Measurements from ENCODE around the gene MIA3. TPM values are rescaled to one million over a fixed set of nuclear protein-coding genes. Genes with fewer than 3 reads are reported as not detected.
"Not testable (repeated sequence)": the region's sequence is repeated elsewhere in the genome, so short reads cannot be mapped to it uniquely, and the experiment has no call there.

The MIA3 gene
- total RNA-seq, 1 donor from 2014 or later, result 46.3 TPM

DNA sequence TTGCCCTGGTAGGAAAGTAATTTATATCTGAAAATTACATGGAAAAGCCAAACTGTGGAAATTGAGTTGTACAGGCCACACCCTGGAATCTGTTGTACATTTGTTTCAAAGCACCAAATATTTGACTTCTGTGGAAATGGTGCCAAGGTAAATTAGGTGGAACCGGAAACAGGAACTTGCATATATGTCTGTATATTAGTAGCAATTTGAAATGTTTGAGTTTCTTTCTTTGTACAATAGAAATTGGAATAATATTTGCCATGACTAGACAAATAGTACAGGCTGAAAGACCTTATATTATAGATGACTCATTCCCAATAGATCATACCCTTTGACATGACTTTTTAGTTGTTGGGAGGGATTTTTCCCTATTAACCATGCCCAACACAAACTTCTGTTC, 17.6 kb upstream of the MIA3 start:
- no peaks in the 10 kb centered on the region for H3K36me3 ChIP-seq
- H3K9ac ChIP-seq, result no peak overlapping the region
- no peaks in the 10 kb centered on the region for H3K4me1 ChIP-seq
- no peak for TF ChIP-seq EZH2 (IDR thresholded peaks at IDR 0.05)
- no peak for TF ChIP-seq EZH2phosphoT487 (IDR thresholded peaks at IDR 0.05)
- TF ChIP-seq CTCF (IDR thresholded peaks at IDR 0.05), result no peak
- Mint-ChIP-seq H3K4me1 (no peaks in the 10 kb centered on the region), H3K4me3 (no peak overlapping the region), H3K9me3 (no peaks in the 10 kb centered on the region), H3K27ac (no peak overlapping the region), H3K36me3 (no peaks in the 10 kb centered on the region), H3K27me3 (ENCODE audit: insufficient read depth, low read depth) (no peaks in the 10 kb centered on the region)
- H3K4me3 ChIP-seq, result no peak overlapping the region
- H3K9me3 ChIP-seq (ENCODE audit: low read depth), result no peaks in the 10 kb centered on the region
- H4K20me1 ChIP-seq (ENCODE audit: low read depth), result no peaks in the 10 kb centered on the region
- H2AFZ ChIP-seq (replicated peaks), result no peak overlapping the region
- H3K79me2 ChIP-seq (ENCODE audit: low read depth), result no peaks in the 10 kb centered on the region
- DNase-seq (ENCODE audit: low spot score), result no peak
- no peaks in the 10 kb centered on the region for H3F3A ChIP-seq (ENCODE audit: low read depth)
- peaks cover 16% of the 10 kb centered on the region for H3K27me3 ChIP-seq
- no peak overlapping the region for H3K27ac ChIP-seq
- H3K4me2 ChIP-seq, result no peak overlapping the region

- no peaks in the 10 kb centered on the region for H3K4me1 Mint-ChIP-seq
- no peaks in the 10 kb centered on the region for H3K36me3 ChIP-seq
- H3K9me3 ChIP-seq (ENCODE audit: low read depth), result no peaks in the 10 kb centered on the region
- H3K9me3 Mint-ChIP-seq, result no peaks in the 10 kb centered on the region
- no peak overlapping the region for H3K27ac Mint-ChIP-seq
- H3K27me3 Mint-ChIP-seq (ENCODE audit: insufficient read depth, low read depth), result peaks cover 1% of the 10 kb centered on the region
- H3K36me3 Mint-ChIP-seq, result no peaks in the 10 kb centered on the region
- TF ChIP-seq EZH2 (IDR thresholded peaks at IDR 0.05) (no peak), CTCF (IDR thresholded peaks at IDR 0.05) (no peak), EZH2phosphoT487 (IDR thresholded peaks at IDR 0.05) (no peak)
- no peak overlapping the region for H3K4me3 ChIP-seq
- H3K27ac ChIP-seq, result no peak overlapping the region
- no peak overlapping the region for H3K4me2 ChIP-seq
- H3K27me3 ChIP-seq, result peaks cover 16% of the 10 kb centered on the region
- H3K79me2 ChIP-seq (ENCODE audit: low read depth), result no peaks in the 10 kb centered on the region
- H3K4me3 Mint-ChIP-seq, result no peak overlapping the region
- H4K20me1 ChIP-seq (ENCODE audit: low read depth), result no peaks in the 10 kb centered on the region
- no peak overlapping the region for H2AFZ ChIP-seq (replicated peaks)
- no peaks in the 10 kb centered on the region for H3K4me1 ChIP-seq
- no peak overlapping the region for H3K9ac ChIP-seq
- H3F3A ChIP-seq (ENCODE audit: low read depth), result no peaks in the 10 kb centered on the region
- DNase-seq (ENCODE audit: low spot score), result no peak
Observed at GRCh38 chr1:222601257-222601656, 16.6 kb upstream of the MIA3 start.

- Histone ChIP-seq H3K4me1 (no peaks in the 10 kb centered on the region), H3K9ac (no peak overlapping the region), H3K36me3 (no peaks in the 10 kb centered on the region), H3K27me3 (peaks cover 4% of the 10 kb centered on the region), H3K79me2 (ENCODE audit: low read depth) (no peaks in the 10 kb centered on the region), H4K20me1 (ENCODE audit: low read depth) (no peaks in the 10 kb centered on the region), H3K4me3 (no peak overlapping the region), H3K9me3 (ENCODE audit: low read depth) (no peaks in the 10 kb centered on the region), H3K4me2 (no peak overlapping the region), H3F3A (ENCODE audit: low read depth) (no peaks in the 10 kb centered on the region), H2AFZ (replicated peaks) (no peak overlapping the region), H3K27ac (no peak overlapping the region)
- H3K27ac Mint-ChIP-seq, result no peak overlapping the region
- H3K4me3 Mint-ChIP-seq, result no peak overlapping the region
- no peaks in the 10 kb centered on the region for H3K36me3 Mint-ChIP-seq
- DNase-seq (ENCODE audit: low spot score), result no peak
- peaks cover 7% of the 10 kb centered on the region for H3K27me3 Mint-ChIP-seq (ENCODE audit: insufficient read depth, low read depth)
- no peaks in the 10 kb centered on the region for H3K4me1 Mint-ChIP-seq
- H3K9me3 Mint-ChIP-seq, result peaks cover 5% of the 10 kb centered on the region
- TF ChIP-seq EZH2phosphoT487 (IDR thresholded peaks at IDR 0.05) (no peak), CTCF (IDR thresholded peaks at IDR 0.05) (no peak), EZH2 (IDR thresholded peaks at IDR 0.05) (no peak)
Observed at GRCh38 chr1:222606757-222607156, 11.1 kb upstream of the MIA3 start.

GRCh38 chr1:222609111-222609510, 8.8 kb upstream of the MIA3 start:
- not testable (repeated sequence) for H3K9me3 Mint-ChIP-seq; DNase-seq (ENCODE audit: low spot score); H4K20me1 ChIP-seq (ENCODE audit: low read depth); H2AFZ ChIP-seq (replicated peaks); H3K4me2 ChIP-seq; H3K4me3 Mint-ChIP-seq; H3K36me3 Mint-ChIP-seq; H3K27ac ChIP-seq; H3K4me1 Mint-ChIP-seq; H3K9ac ChIP-seq; H3K4me1 ChIP-seq; H3K4me3 ChIP-seq; H3K79me2 ChIP-seq (ENCODE audit: low read depth); H3K36me3 ChIP-seq; H3K27ac Mint-ChIP-seq; H3F3A ChIP-seq (ENCODE audit: low read depth); H3K27me3 Mint-ChIP-seq (ENCODE audit: insufficient read depth, low read depth); H3K9me3 ChIP-seq (ENCODE audit: low read depth)
- H3K27me3 ChIP-seq, result peaks cover 21% of the 10 kb centered on the region
